GM23338 (cell line): ENCODE results near the gene POP7. TPM values are rescaled to one million over a fixed set of nuclear protein-coding genes. Genes with fewer than 3 reads are reported as not detected.

Experiments used
- ATAC-seq: fragments of 200-7000 bp; cut with Tn5 transposase; 3 replicates; pipeline ENCODE4 v1.9.1; 2020
- DNase-seq: peaks from one replicate; pipeline ENCODE4 v3.0.0-alpha.2; 2015; ENCODE audit warnings: low spot score
- H2AFZ ChIP-seq: fragments of 200-600 bp; sonication (generic); 2 replicates; pipeline ENCODE4 v1.8.0; 2016; ENCODE audit warnings: antibody characterized with exemption, mild to moderate bottlenecking, moderate library complexity
- H3F3A ChIP-seq: fragments of 200-600 bp; sonication (generic); replicated peaks from 2 replicates; pipeline ENCODE4 v1.8.0; 2017; ENCODE audit warnings: antibody characterized with exemption, mixed run types, low read depth
- H3K27ac ChIP-seq: fragments of 200-600 bp; sonication (generic); 2 replicates; pipeline ENCODE4 v1.6.1; 2016; ENCODE audit warnings: low read depth
- H3K27me3 ChIP-seq: fragments of 200-600 bp; sonication (generic); 2 replicates; pipeline ENCODE4 v1.8.0; 2016; ENCODE audit warnings: mild to moderate bottlenecking, mixed run types, moderate library complexity; ENCODE audit not compliant: insufficient read depth
- H3K36me3 ChIP-seq: fragments of 200-600 bp; sonication (generic); 2 replicates; pipeline ENCODE4 v1.8.0; 2016; ENCODE audit warnings: mild to moderate bottlenecking; ENCODE audit not compliant: insufficient read depth
- H3K4me1 ChIP-seq: fragments of 200-600 bp; sonication (generic); 2 replicates; pipeline ENCODE4 v1.8.0; 2016; ENCODE audit warnings: mild to moderate bottlenecking, moderate library complexity; ENCODE audit not compliant: insufficient read depth
- H3K4me2 ChIP-seq: fragments of 200-600 bp; sonication (generic); 2 replicates; pipeline ENCODE4 v1.7.1; 2017; ENCODE audit warnings: mixed run types
- H3K4me3 ChIP-seq: fragments of 200-600 bp; sonication (generic); 2 replicates; pipeline ENCODE4 v1.6.1; 2016; ENCODE audit warnings: mixed run types
- H3K79me2 ChIP-seq: fragments of 200-600 bp; sonication (generic); replicated peaks from 2 replicates; pipeline ENCODE4 v1.8.0; 2017; ENCODE audit warnings: mild to moderate bottlenecking; ENCODE audit not compliant: insufficient read depth
- H3K9me2 ChIP-seq: fragments of 200-600 bp; sonication (generic); 2 replicates; pipeline ENCODE4 v1.8.0; 2017; ENCODE audit not compliant: insufficient read depth
- H4K20me1 ChIP-seq: fragments of 200-600 bp; sonication (generic); replicated peaks from 2 replicates; pipeline ENCODE4 v1.8.0; 2017; ENCODE audit warnings: mild to moderate bottlenecking; ENCODE audit not compliant: insufficient read depth
- H3K27ac Mint-ChIP-seq: 2 replicates; pipeline ENCODE4 v1.8.0; 2020; ENCODE audit warnings: inconsistent platforms, mild to moderate bottlenecking, moderate library complexity, mixed read lengths
- H3K27me3 Mint-ChIP-seq: 3 replicates; pipeline ENCODE4 v1.8.0; 2022; ENCODE audit warnings: low read depth, mild to moderate bottlenecking, moderate library complexity, mixed read lengths, inconsistent platforms; ENCODE audit not compliant: insufficient read depth, poor library complexity
- H3K36me3 Mint-ChIP-seq: 3 replicates; pipeline ENCODE4 v1.8.0; 2021; ENCODE audit warnings: low read depth, mild to moderate bottlenecking, inconsistent platforms, moderate library complexity, mixed read lengths
- H3K4me1 Mint-ChIP-seq: 3 replicates; pipeline ENCODE4 v1.8.0; 2020; ENCODE audit warnings: mild to moderate bottlenecking, inconsistent platforms, mixed read lengths
- H3K4me3 Mint-ChIP-seq: 3 replicates; pipeline ENCODE4 v1.8.0; 2021; ENCODE audit warnings: moderate library complexity, mild to moderate bottlenecking, inconsistent platforms, mixed read lengths
- H3K9me3 Mint-ChIP-seq: 3 replicates; pipeline ENCODE4 v1.8.0; 2020; ENCODE audit warnings: moderate library complexity, mild to moderate bottlenecking, inconsistent platforms, mixed read lengths
- CREB1 ChIP-seq: fragments of 250-450 bp; sonication (Bioruptor Pico); IDR thresholded peaks from 2 replicates; pipeline ENCODE4 v1.5.0; 2020; ENCODE audit warnings: low read depth, mild to moderate bottlenecking, moderate library complexity
- EZH2phosphoT487 ChIP-seq: fragments of 200-600 bp; sonication (generic); IDR thresholded peaks from one replicate; pipeline ENCODE4 v1.8.1; 2018; ENCODE audit warnings: antibody characterized with exemption; ENCODE audit not compliant: unreplicated experiment
- NANOG ChIP-seq: IDR thresholded peaks from 2 replicates; pipeline ENCODE4 v1.6.1; 2016; ENCODE audit warnings: antibody characterized with exemption, borderline replicate concordance
- POLR2AphosphoS5 ChIP-seq: IDR thresholded peaks from 2 replicates; pipeline ENCODE4 v1.6.1; 2016; ENCODE audit warnings: antibody characterized with exemption, low read depth
- STAT1 ChIP-seq: IDR thresholded peaks from one replicate; pipeline ENCODE4 v1.6.1; 2016; ENCODE audit warnings: antibody characterized with exemption; ENCODE audit not compliant: unreplicated experiment
- ZNF331 ChIP-seq: fragments of 250-450 bp; sonication (Bioruptor Pico); IDR thresholded peaks from 2 replicates; pipeline ENCODE4 v1.5.0; 2020; ENCODE audit warnings: low read depth, mild to moderate bottlenecking, moderate library complexity
- ZNF462 ChIP-seq: fragments of 250-450 bp; sonication (Bioruptor Pico); IDR thresholded peaks from 2 replicates; pipeline ENCODE4 v1.5.0; 2020; ENCODE audit warnings: mild to moderate bottlenecking, moderate library complexity
- polyA plus RNA-seq: library from polyadenylated mRNA; unstranded; fragments of >200 nt; fragmentation: Nextera tagmentation; extraction: Ambion mirVana; gene quantifications from 2 replicates; pipeline ENCODE4 v1.2.1, GENCODE V29; 2016
- total RNA-seq: library from RNA; depleted of rRNA; stranded (reverse); fragments of >200 nt; shearing (Covaris generic); gene quantifications from 2 replicates; pipeline ENCODE4 v1.2.3, GENCODE V29; 2014

Gene POP7
- total and polyA plus RNA-seq, 2 experiments from 2014 or later, result 110 to 216 TPM

GRCh38 chr7:100686201-100686821, 19.6 kb upstream of the POP7 start (continued):
- TF ChIP-seq ZNF462, result no peak

GRCh38 chr7:100686822-100687211, 19.1 kb upstream of the POP7 start:
- Histone ChIP-seq H3K27ac (no peak overlapping the region), H3F3A (peaks cover 16% of the 10 kb centered on the region; the same call in 1 of the 2 replicates), H3K4me2 (no peak overlapping the region), H3K9me2 (no peaks in the 10 kb centered on the region), H4K20me1 (peaks cover 32% of the 10 kb centered on the region), H3K79me2 (peaks cover 41% of the 10 kb centered on the region), H3K27me3 (no peaks in the 10 kb centered on the region), H3K36me3 (peaks cover 9% of the 10 kb centered on the region), H3K4me1 (peaks cover 11% of the 10 kb centered on the region; the same call in 1 of the 2 replicates), H3K4me3 (no peak overlapping the region), H2AFZ (no peak overlapping the region)
- ATAC-seq (no peak), DNase-seq (no peak)
- Mint-ChIP-seq H3K27ac (no peak overlapping the region), H3K4me1 (peaks cover 18% of the 10 kb centered on the region), H3K4me3 (no peak overlapping the region), H3K27me3 (peaks cover 15% of the 10 kb centered on the region), H3K36me3 (peaks cover 66% of the 10 kb centered on the region), H3K9me3 (no peaks in the 10 kb centered on the region)
- no peak for TF ChIP-seq ZNF462
- TF ChIP-seq STAT1, result no peak
- no peak for TF ChIP-seq NANOG
- TF ChIP-seq EZH2phosphoT487, result no peak
- TF ChIP-seq CREB1 (CRISPR knock-in tag), result no peak
- no peak for TF ChIP-seq ZNF331 (CRISPR knock-in tag)
- TF ChIP-seq POLR2AphosphoS5, result no peak
